HepG2 (cell line): Measurements from ENCODE around the gene MFSD2A.

Source experiments
- ATF3 ChIP-seq: sonication (generic); formaldehyde crosslinking; IDR thresholded peaks from 2 replicates; pipeline ENCODE4 v1.4.0; 2020; ENCODE audit warnings: missing genetic modification reagents
- HMGXB4 ChIP-seq, 2 experiments: sonication (generic) in 1 of 2; formaldehyde crosslinking in 1 of 2; IDR thresholded peaks; 2 replicates each; pipeline versions ENCODE4 v1.4.0 to v1.6.1; 2018 to 2020; ENCODE audit warnings: missing genetic modification reagents in 2 of 2, borderline replicate concordance in 1 of 2, low read depth in 1 of 2, mild to moderate bottlenecking in 1 of 2, missing biosample characterization in 1 of 2
- SMAD3 ChIP-seq: sonication (generic); formaldehyde crosslinking; IDR thresholded peaks from 2 replicates; pipeline ENCODE4 v1.4.0; 2020; ENCODE audit warnings: missing genetic modification reagents
- ZBTB10 ChIP-seq: sonication (generic); formaldehyde crosslinking; IDR thresholded peaks from 2 replicates; pipeline ENCODE4 v1.4.0; 2020; ENCODE audit warnings: missing genetic modification reagents, borderline replicate concordance
- ZNF362 ChIP-seq: sonication (generic); formaldehyde crosslinking; IDR thresholded peaks from 2 replicates; pipeline ENCODE4 v1.4.0; 2020; ENCODE audit warnings: missing genetic modification reagents, mild to moderate bottlenecking, borderline replicate concordance
- ZNF850 ChIP-seq: sonication (generic); formaldehyde crosslinking; conservative IDR thresholded peaks from 2 replicates; pipeline ENCODE4 v1.9.0; 2021; ENCODE audit warnings: mild to moderate bottlenecking, missing genetic modification reagents

- TF ChIP-seq ZNF850: no peak
- TF ChIP-seq SMAD3 (CRISPR knock-in tag): no peak
- no peak for TF ChIP-seq HMGXB4 (CRISPR knock-in tag; IDR thresholded peaks at IDR 0.05; ENCODE audit: borderline replicate concordance in 1 of 2, low read depth in 1 of 2)
- TF ChIP-seq ZBTB10: no peak
- TF ChIP-seq ZNF362 (CRISPR knock-in tag): no peak
- no peak for TF ChIP-seq ATF3 (CRISPR knock-in tag)
Measured at GRCh38 chr1:40014253-40014706, 59.3 kb downstream of the MFSD2A start.
